RWPE2 (cell line): ENCODE data around the gene USP53.

Experiments
- ATAC-seq: fragments of 200-7000 bp; cut with Tn5 transposase; 3 replicates; pipeline ENCODE4 v1.9.1; 2021; ENCODE audit warnings: low read depth
- DNase-seq: peaks from one replicate; pipeline ENCODE4 v3.0.0-alpha.2; 2020; ENCODE audit warnings: low spot score
- H3K27ac ChIP-seq: fragments of 450-650 bp; 2 replicates; pipeline ENCODE4 v1.5.1; 2017; ENCODE audit warnings: mild to moderate bottlenecking; ENCODE audit not compliant: poor library complexity, severe bottlenecking
- H3K27me3 ChIP-seq: fragments of 250-450 bp; sonication (Bioruptor Pico); 2 replicates; pipeline ENCODE4 v1.5.1; 2021; ENCODE audit warnings: mild to moderate bottlenecking, moderate library complexity; ENCODE audit not compliant: insufficient read depth, poor library complexity, severe bottlenecking
- H3K36me3 ChIP-seq: fragments of 250-450 bp; sonication (Bioruptor Pico); 2 replicates; pipeline ENCODE4 v1.5.1; 2020; ENCODE audit warnings: low read depth, mild to moderate bottlenecking, moderate library complexity
- H3K4me1 ChIP-seq: fragments of 250-450 bp; sonication (Bioruptor Pico); 2 replicates; pipeline ENCODE4 v1.5.1; 2021; ENCODE audit warnings: mild to moderate bottlenecking, moderate library complexity; ENCODE audit not compliant: insufficient read depth, poor library complexity, severe bottlenecking
- H3K4me3 ChIP-seq: fragments of 250-450 bp; sonication (Bioruptor Pico); 2 replicates; pipeline ENCODE4 v1.5.1; 2021; ENCODE audit warnings: mild to moderate bottlenecking, moderate library complexity; ENCODE audit not compliant: severe bottlenecking
- H3K9me3 ChIP-seq: fragments of 250-450 bp; sonication (Bioruptor Pico); 2 replicates; pipeline ENCODE4 v1.5.1; 2021; ENCODE audit warnings: mild to moderate bottlenecking, moderate library complexity; ENCODE audit not compliant: severe bottlenecking
- TF ChIP-seq, protein P1 (sequence below): fragments of 450-650 bp; IDR thresholded peaks from one replicate; pipeline ENCODE4 v1.5.1; 2017; ENCODE audit warnings: mild to moderate bottlenecking, moderate library complexity; ENCODE audit not compliant: poor library complexity, severe bottlenecking

Gene USP53

GRCh38 chr4:119231491-119231890 is 19.0 kb downstream of the USP53 start:
- Histone ChIP-seq H3K4me1 (peaks cover 8% of the 10 kb centered on the region), H3K9me3 (no peaks in the 10 kb centered on the region), H3K27ac (no peak overlapping the region), H3K36me3 (peaks cover 36% of the 10 kb centered on the region), H3K27me3 (no peaks in the 10 kb centered on the region), H3K4me3 (no peak overlapping the region)
- TF ChIP-seq, protein P1, sequence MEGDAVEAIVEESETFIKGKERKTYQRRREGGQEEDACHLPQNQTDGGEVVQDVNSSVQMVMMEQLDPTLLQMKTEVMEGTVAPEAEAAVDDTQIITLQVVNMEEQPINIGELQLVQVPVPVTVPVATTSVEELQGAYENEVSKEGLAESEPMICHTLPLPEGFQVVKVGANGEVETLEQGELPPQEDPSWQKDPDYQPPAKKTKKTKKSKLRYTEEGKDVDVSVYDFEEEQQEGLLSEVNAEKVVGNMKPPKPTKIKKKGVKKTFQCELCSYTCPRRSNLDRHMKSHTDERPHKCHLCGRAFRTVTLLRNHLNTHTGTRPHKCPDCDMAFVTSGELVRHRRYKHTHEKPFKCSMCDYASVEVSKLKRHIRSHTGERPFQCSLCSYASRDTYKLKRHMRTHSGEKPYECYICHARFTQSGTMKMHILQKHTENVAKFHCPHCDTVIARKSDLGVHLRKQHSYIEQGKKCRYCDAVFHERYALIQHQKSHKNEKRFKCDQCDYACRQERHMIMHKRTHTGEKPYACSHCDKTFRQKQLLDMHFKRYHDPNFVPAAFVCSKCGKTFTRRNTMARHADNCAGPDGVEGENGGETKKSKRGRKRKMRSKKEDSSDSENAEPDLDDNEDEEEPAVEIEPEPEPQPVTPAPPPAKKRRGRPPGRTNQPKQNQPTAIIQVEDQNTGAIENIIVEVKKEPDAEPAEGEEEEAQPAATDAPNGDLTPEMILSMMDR, result no peak
- DNase-seq, result no peak
- ATAC-seq, result no peak

- Histone ChIP-seq H3K27me3 (no peaks in the 10 kb centered on the region), H3K27ac (no peak overlapping the region), H3K9me3 (no peaks in the 10 kb centered on the region), H3K4me1 (peaks cover 8% of the 10 kb centered on the region), H3K4me3 (no peak overlapping the region), H3K36me3 (peaks cover 39% of the 10 kb centered on the region)
- TF ChIP-seq, protein P1, result no peak
- DNase-seq, result no peak
- no peak for ATAC-seq
These were observed 19.8 kb downstream of the USP53 start for GRCh38 chr4:119232286-119232685.

DNA sequence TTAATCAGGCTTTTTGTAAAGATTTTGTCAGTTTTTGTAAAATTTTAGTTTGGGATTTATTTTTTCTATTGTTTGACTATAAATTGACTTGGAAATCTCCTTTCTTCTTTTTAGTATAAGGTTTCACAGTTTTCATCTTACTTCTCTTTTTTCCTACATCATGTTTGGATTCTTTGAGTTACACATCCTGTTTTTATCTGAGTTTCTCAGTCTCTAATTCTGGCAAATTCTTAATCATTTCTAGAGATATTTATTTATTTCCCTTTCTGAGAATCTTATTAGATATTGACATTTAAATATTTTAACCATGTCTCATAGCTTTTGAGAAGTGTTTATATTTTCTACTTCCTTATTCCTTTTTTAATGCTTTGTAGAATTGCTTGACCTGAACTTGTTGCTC is 20.7 kb downstream of the USP53 start:
- Histone ChIP-seq H3K4me1 (peaks cover 8% of the 10 kb centered on the region), H3K9me3 (no peaks in the 10 kb centered on the region), H3K27me3 (no peaks in the 10 kb centered on the region), H3K27ac (no peak overlapping the region), H3K36me3 (peaks cover 39% of the 10 kb centered on the region), H3K4me3 (no peak overlapping the region)
- TF ChIP-seq, protein P1, result no peak
- DNase-seq (no peak), ATAC-seq (no peak)

- Histone ChIP-seq H3K4me1 (peaks cover 8% of the 10 kb centered on the region), H3K27ac (no peak overlapping the region)
- no peak for DNase-seq
These were observed 21.2 kb downstream of the USP53 start for GRCh38 chr4:119233750-119234149.

GRCh38 chr4:119237201-119237600 is 24.7 kb downstream of the USP53 start:
- no peaks in the 10 kb centered on the region for H3K27me3 ChIP-seq

More at GRCh38 chr4:119233750-119234149, 21.2 kb downstream of the USP53 start:
- Histone ChIP-seq H3K9me3 (no peaks in the 10 kb centered on the region), H3K4me3 (no peak overlapping the region), H3K36me3 (peaks cover 43% of the 10 kb centered on the region), H3K27me3 (no peaks in the 10 kb centered on the region)
- TF ChIP-seq, protein P1, result no peak
- no peak for ATAC-seq

More at GRCh38 chr4:119237201-119237600, 24.7 kb downstream of the USP53 start:
- no peak overlapping the region for H3K27ac ChIP-seq
- ATAC-seq (no peak), DNase-seq (no peak)
- H3K36me3 ChIP-seq, result peaks cover 62% of the 10 kb centered on the region
- no peaks in the 10 kb centered on the region for H3K9me3 ChIP-seq
- H3K4me1 ChIP-seq, result peaks cover 8% of the 10 kb centered on the region
- no peak overlapping the region for H3K4me3 ChIP-seq
- TF ChIP-seq, protein P1, result no peak
